Choroid plexus epithelial cell (primary cell): ENCODE measurements around the gene P2RY2.

Source experiments
- DNase-seq: peaks from one replicate; pipeline ENCODE4 v3.0.0-alpha.2; 2010; ENCODE audit warnings: low read depth
- H3K4me3 ChIP-seq: 2 replicates; pipeline ENCODE4 v1.5.1; 2011; ENCODE audit warnings: low read depth, mild to moderate bottlenecking, control low read depth, low read length, moderate library complexity
- CTCF ChIP-seq: conservative IDR thresholded peaks from 2 replicates; pipeline ENCODE4 v1.5.1; 2011; ENCODE audit warnings: low read depth, mild to moderate bottlenecking, control low read depth, inconsistent platforms, low read length, moderate library complexity

P2RY2 gene

GRCh38 chr11:73204711-73205121, 13.4 kb upstream of the P2RY2 start:
- TF ChIP-seq CTCF: no peak
- DNase-seq: no peak
- no peak overlapping the region for H3K4me3 ChIP-seq

DNA sequence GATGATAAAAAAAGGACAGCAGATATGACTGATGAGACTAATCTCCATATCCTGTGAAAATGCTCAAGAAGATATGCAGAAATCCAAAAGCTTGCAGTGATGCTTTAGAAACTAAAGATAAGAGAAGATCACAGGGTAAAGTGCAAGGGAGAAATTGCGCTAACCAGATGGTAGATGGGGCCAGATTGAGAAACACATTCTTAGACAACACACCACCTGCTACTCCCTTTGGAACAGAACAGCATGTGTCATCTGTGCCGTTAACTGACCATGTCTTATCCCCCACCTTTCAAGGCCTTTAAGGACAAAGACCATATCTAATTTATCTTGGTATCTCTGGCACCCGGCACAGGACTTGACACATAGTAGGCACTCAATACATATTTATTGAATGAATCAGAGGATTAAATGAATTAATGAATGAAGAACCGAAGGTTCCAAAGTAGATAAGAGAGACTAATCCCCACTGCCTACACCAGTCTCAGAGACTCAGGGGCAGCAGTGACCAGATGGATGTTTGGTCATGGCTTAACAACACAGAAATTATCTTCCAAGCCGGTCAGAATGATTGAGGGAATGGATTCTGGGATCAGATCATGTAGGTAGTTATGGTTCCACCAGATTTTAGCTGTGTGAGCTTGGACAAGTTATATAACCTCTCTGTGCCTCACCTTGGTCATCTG, 12.3 kb upstream of the P2RY2 start:
- peak; percentile 23 for DNase-seq
- H3K4me3 ChIP-seq: no peak overlapping the region
- no peak for TF ChIP-seq CTCF

DNA sequence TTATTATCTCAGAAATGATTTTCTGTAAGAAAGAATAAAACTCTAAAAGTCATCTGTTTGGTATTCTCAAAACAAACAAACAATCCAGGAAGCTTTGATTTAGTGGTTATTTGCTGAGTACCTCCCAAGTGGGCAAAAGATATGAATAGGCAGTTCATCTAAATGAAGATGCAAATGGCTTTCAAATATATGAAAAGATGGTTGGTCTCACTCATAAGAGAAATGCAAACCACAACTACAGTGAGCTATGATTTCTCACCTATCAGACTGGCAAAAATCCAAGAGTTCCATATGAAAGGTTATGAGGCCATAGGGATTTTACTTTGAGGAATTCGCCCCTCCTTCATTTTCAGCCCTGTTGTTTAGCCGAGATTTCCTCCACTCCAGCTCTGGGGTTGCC, 11.3 kb upstream of the P2RY2 start:
- peak; percentile 13 for DNase-seq
- no peak for TF ChIP-seq CTCF

GRCh38 chr11:73209892-73210291, 8.2 kb upstream of the P2RY2 start:
- no peak for TF ChIP-seq CTCF
- H3K4me3 ChIP-seq: no peak overlapping the region
- no peak for DNase-seq

More for the DNA sequence above, 11.3 kb upstream of the P2RY2 start:
- no peak overlapping the region for H3K4me3 ChIP-seq

- no peak overlapping the region for H3K4me3 ChIP-seq
- TF ChIP-seq CTCF: no peak
- DNase-seq: no peak
Measured at GRCh38 chr11:73210916-73211667, 7.0 kb upstream of the P2RY2 start.

DNA sequence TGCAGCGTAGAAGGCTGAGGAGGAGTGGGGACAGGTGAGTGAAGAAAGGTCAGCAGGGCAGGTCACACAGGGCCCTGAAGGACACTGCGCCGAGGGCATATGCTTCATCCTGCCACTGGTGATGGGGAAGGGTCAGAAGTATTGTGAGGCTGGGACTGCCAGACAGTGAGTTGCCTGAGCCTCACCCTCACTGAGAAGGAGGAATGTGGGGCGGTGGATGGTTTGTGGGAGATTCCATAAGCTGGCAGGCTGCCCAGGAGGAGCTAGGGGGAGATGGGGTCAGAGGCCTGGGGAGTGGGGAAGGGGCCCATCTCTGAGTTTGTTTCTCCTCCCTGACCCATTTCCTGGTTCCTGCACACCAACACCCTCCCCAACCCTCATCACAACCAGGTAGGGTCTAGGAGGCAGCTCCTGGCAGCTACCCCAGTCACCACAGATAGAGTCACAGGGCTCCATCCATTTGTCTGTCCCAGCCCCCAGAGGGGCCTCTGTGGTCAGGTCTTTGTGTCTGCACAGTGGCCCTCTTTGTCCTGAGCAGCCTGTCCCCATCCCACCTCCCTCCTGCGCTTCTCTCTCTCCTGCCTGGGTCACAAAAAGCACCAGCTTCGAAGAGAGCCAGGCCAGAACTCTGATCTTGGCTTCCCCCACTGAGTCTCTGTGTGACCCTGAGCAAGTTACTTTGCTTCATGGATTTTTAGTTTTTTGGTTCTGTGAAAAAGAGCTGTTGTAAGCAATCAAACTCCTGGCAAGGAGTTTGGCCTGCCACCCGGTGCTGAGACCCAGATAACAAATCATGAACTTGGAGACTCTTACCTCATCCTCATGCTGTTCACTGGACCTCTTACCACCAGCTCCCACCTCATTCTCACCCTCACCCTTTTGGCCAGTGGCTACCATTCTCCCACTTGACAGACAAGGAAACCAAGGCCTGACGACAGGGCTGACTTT, 4.6 kb upstream of the P2RY2 start:
- DNase-seq: no peak
- H3K4me3 ChIP-seq: no peak overlapping the region
- TF ChIP-seq CTCF: no peak
